Inflammatory macrophage treated with lipopolysaccharide for 1 hour (primary cell): ENCODE data around the gene SLF2.

Experiments
- DNase-seq, 2 donors: peaks; one replicate each; pipeline ENCODE4 v3.0.0-alpha.2; 2020 to 2022

SLF2 gene

DNA sequence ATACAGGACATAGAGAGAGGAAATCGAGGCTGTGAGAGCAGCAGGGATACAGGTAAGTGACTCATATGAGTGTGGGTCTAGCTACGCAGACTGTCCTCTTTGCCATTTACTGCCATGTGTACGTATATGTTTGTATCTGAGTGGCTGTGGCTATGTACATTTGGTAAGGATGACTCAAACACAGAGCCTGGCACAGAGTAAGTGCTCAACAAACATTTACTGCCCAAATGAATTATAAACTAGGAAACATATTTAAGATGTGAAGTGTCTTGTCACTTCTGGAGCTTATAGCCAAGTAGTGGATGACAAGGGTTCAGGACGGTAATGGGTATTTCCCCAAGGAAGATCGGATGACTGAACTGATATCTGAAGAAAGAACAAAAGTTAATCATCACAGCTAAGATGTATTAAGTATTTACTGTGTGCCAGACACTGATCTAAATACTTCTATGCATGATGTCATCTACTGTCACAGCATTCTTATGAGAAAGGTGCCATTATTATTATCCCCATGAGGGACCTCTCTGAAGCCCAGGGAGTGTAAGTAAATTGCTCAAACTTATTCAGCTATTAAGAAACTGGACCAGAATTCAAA lies 68.5 kb downstream of the SLF2 start:
- DNase-seq = no peak

DNA sequence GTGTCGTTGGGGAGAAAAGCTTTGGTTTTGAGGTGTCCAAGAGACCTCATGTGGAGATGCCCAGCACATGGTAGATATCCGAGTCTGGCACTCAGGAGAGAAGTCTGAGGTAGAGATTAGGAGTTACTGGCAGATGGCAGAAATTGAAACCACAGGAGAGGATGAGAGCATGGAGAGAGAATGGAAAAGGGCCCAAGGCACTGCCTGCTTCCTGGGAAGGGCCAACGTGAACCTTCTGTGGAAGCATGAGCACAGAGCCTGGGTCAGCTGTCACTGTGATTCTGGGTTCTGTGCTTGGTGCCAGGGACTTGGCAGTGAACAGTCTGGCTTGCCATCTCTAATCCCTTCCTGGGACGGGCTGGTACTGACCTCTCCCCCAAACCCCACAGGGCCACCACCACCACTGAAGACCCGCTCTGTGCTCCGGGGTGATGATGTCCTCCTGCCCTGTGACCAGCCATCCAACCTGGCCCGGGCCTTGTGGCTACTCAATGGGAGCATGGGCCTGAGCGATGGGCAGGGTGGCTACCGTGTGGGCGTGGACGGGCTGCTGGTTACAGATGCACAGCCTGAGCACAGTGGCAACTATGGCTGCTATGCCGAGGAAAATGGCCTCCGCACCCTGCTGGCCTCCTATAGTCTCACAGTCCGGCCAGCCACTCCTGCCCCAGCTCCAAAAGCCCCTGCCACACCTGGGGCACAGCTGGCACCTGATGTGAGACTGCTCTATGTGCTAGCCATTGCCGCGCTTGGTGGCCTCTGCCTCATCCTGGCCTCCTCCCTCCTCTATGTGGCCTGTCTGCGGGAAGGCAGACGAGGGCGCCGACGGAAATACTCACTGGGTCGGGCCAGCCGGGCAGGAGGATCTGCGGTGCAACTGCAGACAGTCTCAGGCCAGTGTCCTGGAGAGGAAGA lies 70.4 kb downstream of the SLF2 start:
- DNase-seq = no peak

DNA sequence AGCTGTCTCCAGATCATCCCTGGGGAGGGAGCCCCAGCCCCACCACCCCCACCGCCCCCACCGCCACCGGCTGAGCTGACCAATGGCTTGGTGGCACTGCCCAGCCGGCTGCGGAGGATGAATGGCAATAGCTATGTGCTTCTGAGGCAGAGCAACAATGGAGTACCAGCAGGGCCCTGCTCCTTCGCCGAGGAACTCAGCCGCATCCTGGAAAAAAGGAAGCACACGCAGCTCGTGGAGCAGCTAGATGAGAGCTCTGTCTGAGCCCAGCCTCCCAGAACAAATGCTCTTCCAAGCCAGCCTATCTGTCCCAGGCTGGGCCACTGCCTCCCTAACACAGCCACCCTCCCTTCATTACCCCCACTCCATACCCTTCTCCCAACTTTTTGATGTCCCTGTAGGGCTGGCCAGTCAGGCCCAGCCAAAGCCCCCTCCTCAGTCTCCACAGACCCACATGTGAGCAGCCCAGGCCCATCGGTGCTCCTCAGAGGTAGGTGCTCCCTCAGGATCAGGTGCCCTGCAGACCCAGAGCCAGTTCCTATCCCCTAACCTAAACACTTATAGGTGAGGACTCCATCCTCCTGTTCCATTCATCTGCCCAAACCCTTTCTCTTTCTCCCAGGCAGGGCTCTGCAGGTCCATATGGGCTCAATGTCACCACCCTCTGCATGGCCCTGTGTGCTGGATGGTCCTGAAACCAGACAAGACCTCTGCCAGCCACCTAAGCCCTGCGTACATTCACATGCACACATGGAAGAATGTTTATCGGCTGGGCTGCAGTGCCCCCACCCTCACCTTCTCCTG lies 71.3 kb downstream of the SLF2 start:
- no peak for DNase-seq

DNA sequence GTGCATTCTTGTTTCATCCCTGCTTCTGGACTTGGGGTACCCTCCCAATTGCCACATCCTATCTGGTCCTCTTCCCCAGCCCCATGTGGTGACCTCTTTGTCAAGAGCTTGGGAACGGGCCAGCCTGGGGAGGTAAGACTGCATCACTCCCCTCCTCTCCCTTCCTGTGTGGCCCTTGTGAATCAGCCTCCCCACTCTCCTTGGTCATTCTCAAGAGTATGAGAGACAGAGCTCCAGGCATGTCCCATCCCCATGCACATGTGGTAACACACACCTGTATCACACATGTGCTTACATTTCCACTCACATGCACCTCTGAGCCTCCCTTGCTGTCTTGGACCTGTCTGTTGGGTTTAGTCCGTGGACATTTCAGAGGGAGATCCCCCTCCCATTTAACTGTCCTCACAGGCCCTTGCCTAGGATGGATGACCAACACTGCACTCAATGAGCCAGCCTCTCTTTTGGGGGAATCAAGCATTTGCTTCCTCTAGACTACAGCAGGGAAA lies 72.0 kb downstream of the SLF2 start:
- no peak for DNase-seq

DNA sequence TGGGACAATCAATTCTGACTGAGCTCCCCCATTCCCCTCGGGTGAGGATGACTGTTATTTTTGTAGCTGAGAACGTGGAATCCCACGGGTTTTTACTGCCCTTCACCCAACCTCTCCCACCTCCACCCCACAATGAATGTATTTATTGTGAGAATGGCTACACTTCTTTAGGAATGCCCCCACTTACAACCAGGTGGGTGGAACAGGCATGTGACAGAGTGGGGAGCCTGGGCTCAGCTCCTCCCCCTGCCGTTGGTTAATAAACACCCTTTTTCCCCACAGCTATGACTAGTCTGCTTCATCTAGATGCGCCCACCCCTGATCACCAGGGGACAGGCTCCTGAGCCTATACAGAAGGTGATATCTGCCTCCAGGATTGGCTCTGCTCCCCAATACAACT lies 72.6 kb downstream of the SLF2 start:
- DNase-seq = no peak

DNA sequence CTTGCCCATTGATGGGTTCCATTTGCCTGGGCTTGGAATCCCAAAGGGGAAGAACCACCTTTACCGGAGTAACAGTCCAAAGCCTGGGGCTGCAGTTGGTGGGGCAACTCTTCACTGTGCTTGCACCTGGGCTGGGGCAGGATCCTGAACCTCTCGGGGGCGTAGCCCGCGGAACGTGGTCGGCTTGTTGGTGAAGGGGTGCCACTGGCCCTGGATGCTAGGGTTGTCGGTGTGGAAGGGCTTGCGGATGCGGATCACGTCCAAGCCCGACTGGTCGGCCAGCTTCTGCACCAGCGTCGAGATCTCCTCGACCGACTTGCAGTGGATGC lies 73.8 kb downstream of the SLF2 start:
- no peak for DNase-seq

DNA sequence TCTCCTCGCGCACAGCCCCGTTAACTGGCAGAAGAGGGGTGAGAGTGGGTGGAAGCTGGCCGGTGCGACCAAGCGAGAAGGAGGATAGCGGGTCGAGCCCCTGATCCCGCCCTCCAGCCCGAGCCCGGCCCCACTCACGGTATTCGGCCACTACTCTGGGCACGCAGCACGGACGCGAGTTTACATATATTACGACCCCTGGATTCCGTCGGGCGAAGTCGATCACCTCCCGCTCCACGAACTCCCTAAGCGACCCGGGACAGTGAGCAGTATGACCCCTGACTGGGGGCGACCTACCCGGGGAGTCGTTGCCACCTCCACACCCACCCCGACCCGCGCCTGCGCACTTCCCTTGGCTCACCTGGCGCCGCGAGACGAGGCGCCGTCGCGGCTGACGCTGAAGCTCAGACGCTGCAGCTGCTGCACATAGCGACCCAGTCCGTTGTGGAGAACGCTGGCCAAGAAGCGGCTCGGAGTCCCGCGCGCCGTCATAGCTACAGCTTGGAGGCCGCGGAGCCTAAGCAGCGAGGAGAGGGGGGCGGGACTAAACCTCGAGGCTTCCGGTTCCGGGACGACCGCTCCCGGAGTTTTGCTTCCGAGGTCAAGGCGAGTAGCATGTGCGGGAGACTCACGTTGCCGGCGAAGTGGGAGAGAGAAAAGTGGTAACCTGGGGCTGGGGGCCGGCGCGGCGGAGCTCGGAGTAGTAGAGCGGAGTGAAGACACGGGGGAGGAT lies 74.4 kb downstream of the SLF2 start, which contains the start of the genes MRPL43 and TWNK:
Gene MRPL43, minus strand, starts transcription at position 546 of the 733 bp plus-strand sequence. Its CDS starts 54 bp downstream, at position 492.
Gene TWNK, plus strand, starts transcription at position 592 of the 733 bp plus-strand sequence. CDS start 668 bp downstream, outside the sequence.
- DNase-seq = peak; percentile 72 to 87

DNA sequence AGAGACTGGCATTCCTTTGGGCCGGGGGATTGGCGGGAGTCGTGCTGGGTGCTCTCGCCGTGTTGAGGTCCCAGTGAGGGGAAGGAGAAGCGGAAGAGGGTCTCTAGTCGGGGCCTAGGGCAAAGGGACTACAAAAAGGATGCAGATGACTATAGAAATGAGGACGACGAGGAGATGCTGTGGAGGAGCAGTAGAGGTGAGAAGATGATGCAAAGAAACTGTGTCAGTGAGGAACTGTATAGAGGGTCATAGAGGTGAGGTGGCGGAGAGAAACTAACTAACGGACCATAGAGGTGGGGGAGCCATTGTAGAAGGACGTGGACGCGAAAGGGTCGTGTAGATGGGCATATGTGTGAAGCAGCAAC lies 74.9 kb downstream of the SLF2 start:
- no peak for DNase-seq

DNA sequence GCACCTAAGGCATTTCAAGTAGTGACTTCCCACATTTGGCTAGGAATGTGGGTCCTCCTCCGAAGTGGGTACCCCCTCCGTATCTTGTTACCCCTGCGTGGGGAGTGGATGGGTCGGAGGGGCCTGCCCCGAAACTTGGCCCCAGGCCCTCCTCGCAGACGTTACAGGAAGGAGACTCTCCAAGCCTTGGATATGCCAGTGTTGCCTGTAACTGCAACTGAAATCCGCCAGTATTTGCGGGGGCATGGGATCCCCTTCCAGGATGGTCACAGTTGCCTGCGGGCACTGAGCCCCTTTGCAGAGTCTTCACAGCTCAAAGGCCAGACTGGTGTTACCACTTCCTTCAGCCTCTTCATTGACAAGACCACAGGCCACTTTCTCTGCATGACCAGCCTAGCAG lies 75.4 kb downstream of the SLF2 start:
- no peak for DNase-seq

DNA sequence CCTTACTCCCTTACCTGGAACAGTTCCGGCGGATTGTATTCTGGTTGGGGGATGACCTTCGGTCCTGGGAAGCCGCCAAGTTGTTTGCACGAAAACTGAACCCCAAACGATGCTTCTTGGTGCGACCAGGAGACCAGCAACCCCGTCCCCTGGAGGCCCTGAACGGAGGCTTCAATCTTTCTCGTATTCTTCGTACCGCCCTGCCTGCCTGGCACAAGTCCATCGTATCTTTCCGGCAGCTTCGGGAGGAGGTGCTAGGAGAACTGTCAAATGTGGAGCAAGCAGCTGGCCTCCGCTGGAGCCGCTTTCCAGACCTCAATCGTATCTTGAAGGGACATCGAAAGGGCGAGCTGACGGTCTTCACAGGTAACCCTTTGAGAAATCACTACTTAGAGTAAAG lies 76.3 kb downstream of the SLF2 start:
- DNase-seq = no peak

DNA sequence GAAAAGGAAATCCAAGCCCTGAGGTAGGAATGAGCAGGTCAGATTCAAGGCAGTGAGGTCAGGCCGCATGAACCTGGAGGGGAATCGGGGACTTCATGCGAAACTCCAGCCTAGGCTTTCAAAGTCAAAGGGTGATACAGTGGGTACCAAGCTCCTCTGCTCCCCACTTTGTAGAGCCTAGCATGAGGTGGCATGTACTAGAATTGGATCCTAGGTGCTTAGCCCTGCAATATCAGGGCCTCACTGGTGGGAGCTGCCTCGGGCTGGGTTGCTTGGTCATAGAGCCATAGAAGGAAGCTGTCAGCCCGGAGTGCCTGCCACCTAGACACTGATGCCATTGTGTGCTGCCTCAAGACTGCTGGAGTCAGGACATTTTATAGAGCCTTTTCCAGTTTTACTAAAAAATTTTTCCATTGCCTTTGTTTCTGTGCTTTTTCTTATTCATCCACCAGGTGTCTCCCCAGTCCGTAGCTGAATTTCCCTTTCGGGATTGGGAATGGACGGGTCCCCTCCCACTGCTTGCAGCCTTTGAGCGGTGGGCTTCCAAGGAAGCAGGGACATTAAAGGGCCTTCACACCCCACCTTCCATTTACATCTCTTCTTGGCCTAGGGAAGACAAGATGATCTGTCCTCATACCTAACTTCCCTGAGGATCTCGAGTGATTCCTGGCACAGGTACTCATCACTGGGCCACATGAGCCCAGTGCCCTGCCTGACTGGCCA lies 81.4 kb downstream of the SLF2 start:
- peak in 1 of 2 donors; percentile 40 for DNase-seq

DNA sequence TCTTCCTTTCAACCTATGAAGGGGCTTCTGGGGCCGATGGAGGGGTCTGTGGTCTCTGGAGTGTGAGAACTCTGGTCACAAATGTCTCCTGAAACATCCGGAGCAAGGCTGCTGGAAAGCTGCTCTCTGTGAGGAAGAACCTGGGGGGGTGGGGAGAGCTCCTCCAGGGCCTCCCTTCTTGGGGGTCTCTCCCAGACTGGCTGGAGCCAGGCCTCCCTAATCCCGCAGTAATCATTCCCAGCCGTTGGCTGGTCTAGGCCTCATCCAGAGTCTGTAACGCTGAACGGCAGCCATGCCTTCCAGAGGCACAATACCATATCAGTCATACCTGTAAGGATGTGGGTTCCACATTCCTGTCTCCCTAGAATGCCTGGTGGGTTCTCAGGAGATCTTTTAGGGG lies 82.4 kb downstream of the SLF2 start:
- DNase-seq = no peak

DNA sequence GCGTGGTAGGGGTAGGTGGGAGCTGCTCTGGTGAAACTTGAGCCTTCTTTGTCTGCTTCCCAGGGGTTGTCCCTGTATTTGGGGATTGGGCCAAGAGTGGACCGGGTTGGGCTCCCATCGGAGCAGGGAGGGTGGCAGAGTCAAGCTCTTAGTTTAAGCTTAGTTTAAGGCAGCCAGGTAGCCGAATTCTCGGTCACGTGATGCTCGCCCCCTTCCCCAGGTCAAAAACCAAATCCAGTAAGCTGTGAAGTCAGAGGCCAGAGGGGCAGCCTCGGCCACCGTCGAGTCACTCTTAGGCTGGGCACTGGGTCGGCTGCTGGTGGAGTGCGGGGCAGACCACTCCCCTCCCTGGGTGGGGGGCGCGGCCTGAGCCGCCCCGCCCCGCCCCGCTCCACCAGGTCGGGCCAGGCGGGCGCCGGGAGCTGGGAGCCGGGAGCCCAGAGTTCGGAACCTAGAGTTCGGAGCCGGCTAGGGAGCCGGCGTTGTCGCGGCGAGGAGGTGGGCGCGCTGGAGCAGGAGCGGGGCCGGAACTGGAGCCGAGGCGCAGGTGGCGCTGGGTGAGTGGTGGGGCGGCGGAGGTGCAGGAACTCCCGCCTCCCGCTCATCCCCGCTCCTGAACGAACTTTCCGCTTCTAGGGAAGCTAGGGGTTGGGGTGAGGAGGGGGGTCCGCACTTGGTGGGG lies 84.1 kb downstream of the SLF2 start:
- no peak for DNase-seq

DNA sequence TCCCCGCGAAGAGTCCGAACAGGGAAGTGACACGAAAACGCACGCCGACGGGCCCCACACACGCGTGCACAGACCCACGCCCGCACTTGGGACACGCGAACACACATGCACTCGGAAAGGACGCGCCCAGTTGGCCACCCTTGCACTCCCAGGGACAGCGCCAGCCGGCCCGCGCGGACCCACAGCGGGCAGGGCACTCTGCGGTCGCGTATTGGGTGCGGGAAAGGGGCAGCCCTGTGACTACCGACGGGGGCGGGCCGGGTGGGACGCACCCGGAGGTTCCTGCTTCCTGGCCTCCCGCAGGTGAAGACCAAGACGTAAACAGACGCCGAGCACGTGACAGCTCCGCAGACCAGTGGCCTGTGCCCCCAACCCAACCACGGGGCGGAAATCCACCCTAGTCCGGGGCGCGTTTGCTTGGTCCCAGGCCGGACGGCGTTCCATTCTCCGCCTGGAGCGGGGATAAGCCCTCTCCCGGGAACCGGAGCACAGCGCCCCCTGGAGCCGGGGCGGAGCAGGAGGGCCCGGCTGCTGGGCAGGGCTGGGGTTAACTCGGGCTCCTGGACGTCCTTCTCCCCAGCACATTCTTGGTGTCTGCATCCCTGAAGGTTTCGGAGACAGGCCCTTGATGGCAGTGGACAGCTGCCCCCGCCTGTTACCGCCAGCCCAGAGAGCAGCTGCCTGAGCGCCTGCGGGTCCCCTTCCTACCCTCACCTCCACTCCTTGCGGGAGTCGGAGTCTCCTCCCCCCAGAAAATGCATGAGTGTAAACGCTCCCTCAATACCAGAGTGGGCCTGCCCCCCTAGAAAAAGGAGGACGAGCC lies 84.8 kb downstream of the SLF2 start:
- peak; percentile 55 to 86 for DNase-seq

DNA sequence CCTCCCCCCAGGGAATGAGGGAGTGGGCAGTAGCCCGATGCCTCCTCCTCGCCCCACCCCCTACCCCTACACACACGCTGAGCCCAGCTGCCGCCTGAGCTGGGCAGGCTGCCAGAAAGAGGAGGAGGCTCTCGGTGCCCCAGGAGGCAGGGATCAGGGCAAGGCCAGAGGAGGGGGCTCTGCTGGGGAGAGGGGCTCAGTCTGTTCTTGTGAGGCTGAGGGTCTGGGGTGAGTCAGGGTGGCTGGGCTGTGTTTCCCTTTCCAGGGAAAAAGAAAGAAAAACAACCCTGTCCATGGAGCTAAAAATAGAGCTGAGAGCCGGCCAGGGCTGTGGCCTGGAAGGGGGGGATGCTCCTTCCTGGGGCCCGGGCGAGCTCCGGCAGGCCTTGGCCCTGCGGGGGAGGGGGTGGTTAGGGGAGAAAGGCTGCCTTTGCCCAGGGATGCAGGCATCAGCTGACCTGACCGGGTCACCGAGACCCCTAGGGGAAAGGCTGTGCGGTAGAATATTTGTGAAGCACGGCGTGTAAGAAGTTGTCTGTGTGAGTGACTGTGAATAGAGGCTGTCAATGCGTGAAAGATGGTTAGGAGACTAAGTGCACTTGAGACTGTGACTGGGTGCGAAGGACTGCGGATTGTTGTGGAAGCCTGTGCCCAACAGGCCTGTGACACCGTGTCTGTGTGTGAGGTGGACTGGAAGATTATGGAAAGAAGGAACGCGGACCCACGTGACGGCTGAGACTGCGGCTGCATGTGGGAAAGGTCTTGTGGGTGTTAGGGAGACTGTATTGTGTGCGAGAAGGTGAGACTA lies 85.6 kb downstream of the SLF2 start:
- no peak for DNase-seq

DNA sequence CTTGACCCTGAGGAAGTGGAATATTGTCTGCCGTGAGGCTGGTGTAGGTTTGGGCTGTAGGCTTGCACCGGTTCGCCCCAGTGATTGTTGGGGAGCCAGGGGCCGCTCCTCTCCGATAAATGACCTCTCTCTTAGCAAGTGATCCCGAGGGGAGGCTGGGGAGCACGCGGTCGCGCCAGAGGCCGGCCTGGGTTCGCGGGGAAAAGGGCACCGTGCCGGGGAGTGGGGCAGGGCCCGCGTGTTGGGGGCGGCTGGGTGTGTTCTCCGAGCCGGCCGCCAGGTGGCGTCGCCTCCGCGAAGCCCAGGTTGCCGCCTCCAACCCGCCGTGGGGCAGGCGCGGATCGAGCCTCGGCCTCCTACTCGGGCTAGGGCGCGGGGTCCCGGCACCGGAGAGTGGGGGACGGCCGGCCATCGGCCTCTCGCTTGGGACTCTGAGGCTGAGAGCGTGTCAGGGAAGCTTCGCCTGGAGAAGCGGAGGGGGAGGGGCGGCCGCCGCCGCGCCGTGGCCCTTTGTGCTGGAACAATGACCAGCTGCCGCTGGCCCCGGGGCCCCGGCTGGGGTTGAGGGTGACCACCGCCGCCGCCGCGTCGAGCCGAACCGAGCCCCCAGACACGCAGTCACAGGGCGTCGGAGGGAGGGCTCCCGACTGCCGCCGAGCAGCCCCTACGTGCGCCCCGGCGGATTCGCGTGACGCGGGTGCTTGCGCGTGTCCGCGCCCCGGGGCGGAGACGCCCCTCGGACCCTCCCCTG lies 86.4 kb downstream of the SLF2 start:
- DNase-seq = peak; percentile 44 to 76

DNA sequence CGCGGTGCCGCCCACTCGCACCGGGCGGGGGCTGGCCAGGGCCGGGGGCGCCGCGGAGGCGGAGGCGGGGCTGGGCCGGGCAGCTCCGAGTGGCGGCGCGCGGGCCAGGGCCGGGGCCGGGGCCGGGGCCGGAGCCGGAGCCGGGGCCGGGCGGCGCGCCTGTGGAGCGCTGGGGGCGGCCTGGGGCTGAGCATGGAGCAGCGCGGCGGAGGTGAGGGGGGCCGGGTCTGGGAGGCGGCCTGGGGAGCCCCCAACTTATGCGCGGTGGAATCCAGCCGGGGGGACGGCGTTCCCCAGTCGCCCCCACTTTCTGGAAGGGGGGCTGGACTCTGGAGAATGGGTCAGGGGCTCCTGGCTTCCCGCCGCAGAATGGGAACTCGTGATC lies 87.0 kb downstream of the SLF2 start, which contains the start of gene LZTS2:
Gene LZTS2, plus strand, starts transcription at position 67 of the 385 bp plus-strand sequence. CDS start 2,731 bp downstream, outside the sequence.
- DNase-seq = no peak

DNA sequence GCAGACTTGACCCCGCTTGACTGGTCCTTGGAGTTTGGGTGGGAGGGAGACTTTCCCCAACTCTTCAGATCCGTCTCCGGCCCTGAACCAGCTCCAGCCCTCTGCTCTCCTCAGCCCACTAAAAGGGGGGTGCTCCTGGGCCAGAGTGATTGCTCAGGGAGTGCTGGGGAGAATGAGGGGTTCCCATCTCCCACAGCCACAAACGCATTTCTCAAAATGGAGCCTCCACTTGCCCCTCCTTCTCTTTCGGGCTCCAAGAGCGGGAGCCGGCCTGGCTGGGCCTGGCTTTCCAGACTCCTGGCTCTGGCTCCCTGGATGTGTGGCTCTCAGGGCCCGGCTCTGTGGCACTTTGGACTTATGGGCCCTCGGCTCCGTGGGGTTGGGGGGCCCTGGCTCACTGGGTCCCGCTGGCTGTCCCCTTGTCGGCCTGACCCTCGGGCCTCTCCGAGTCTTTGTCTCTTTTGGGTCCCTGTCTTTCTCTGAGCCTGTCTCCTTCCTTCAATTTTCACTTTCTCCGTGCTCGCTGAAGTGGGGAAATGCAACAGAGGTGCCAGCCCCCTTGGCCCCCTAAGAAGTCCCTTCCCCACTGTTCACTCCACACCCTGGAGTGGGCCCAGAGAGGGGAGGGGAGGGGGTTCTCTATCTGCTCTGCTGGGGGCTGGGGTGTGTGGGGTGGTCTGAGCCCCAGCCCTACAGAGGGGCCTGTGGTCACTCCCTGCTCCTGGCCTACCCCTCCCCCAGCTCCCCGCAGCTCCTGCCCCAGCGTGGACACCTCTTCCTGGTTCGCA lies 87.6 kb downstream of the SLF2 start:
- no peak for DNase-seq
